GM21390 (cell line): ENCODE results near the gene TPSG1.
"Not testable (repeated sequence)": the region's sequence is repeated elsewhere in the genome, so short reads cannot be mapped to it uniquely, and the experiment has no call there.

Source experiments
- ATAC-seq: cut with Tn5 transposase; IDR thresholded peaks from one replicate; pipeline ENCODE4 v1.9.1; 2021; ENCODE audit not compliant: unreplicated experiment

Gene TPSG1

DNA sequence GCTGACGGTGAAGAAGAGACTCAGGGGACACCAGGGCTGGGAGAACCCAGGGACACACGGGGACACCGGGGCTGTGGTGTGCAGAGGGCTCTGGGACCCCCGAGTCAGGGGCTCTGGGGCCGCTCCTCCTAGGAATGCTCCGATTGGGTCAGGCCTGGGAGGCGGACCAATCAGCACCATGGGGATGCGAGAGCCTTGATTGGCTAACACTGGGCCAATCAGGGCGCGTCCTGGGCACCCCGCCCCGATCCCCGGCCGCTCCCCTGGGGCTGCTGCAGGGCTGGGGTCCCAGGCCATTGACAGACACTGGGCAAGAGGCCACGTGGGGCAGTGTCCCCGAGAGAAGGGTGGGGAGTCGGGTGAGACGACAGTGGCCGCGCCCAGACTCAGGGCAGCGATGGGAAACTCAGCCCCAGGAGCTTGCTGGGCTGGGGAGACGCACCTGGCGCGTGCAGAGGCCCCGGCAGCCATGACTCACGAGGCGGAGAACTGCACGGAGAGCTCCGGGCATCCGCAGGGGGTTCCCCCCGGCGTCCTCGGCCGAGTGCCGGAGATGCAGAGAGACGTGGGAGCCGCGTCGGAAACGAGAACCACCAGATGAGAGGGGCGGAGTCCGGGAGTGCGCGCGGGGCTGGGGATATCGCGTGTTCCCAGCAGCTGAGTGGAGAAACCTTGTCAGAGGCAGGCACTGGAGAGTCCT, 7.1 kb upstream of the TPSG1 start:
- not testable (repeated sequence) for ATAC-seq

DNA sequence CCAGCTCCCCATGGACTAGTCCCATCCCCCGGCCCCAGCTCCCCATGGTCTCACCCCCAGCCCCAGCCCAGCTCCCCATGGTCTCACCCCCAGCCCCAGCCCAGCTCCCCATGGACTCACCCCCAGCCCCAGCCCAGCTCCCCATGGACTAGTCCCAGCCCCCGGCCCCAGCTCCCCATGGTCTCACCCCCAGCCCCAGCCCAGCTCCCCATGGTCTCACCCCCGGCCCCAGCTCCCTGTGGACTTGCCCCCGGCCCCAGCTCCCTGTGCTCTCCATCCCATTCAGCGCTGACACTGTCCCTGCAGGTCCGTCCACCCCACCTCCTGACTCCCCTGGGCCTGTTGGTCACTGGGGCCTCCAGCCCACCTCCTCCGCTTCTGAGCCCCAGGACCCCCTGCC, 6.2 kb upstream of the TPSG1 start:
- ATAC-seq: not testable (repeated sequence)

DNA sequence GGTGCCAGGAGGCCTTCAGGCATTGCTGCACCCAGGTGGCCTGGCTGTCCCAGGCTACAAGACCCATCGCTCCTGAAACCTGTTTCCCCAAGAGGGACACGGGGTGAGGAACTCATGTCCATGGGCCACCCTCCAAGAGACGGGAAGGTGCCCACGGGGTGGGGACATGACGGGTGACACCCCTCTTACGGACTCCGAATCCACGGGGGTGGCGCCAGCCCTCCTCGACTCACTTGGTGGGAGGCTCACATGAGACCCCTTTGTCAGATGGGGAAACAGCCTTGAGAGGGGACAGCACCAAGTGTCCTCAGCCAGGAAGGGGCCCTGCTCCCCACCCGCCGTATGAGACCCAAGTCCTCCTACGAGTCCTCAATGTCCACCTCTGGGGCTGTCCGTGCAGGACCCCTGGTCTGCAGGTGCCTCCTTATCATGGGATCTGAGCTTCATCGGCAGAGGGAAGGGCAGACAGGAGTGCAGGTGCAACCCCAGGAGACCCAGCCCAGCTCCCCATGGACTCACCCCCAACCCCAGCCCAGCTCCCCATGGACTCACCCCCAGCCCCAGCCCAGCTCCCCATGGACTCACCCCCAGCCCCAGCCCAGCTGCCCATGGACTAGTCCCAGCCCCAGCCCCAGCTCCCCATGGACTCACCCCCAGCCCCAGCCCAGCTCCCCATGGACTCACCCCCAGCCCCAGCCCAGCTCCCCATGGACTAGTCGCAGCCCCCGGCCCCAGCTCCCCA, 5.6 kb upstream of the TPSG1 start:
- ATAC-seq: not testable (repeated sequence)

DNA sequence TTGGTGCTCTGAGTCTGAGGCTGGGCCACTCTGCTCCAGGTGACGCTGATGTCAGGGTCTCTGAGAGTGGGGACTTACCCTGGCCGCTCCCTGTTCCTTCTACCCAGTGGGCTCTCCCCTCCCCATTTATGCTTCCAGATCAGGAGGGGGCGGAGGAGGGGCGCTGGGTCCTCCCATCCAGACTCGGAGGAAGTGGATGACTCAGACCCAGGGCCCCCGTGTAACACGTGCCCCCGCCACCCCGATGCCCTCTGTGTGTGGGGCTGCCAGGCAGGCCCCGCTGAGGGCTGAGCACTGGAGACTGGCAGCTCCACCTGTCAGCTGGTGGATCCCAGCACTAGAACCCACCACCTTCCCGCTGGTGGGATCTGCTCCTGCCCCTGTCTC, 5.0 kb upstream of the TPSG1 start, which contains the start of gene TPSB2:
Gene TPSB2 (minus strand): TSS at position 101 of the 387 bp plus-strand sequence. CDS start 233 bp downstream, outside the sequence.
- not testable (repeated sequence) for ATAC-seq

DNA sequence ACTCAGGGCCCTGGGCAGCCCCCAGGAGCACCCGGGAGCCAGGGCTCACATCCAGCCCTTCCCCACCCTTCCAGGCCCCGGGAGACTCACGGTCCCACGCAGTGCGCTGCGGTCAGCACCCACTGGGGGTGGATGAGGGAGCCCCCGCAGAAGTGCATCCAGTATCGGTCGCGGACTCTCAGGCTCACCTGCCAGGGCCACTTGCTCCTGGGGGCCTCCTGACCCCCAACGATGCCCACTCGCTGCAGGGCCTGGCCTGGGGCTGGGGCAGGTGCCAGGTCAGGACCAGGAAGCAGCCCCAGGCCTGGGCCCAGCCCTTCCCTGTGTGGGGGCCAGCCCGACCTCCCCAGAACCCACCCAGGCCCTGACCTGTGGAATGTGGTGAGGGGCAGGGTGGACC, 4.4 kb upstream of the TPSG1 start:
- ATAC-seq: not testable (repeated sequence)

DNA sequence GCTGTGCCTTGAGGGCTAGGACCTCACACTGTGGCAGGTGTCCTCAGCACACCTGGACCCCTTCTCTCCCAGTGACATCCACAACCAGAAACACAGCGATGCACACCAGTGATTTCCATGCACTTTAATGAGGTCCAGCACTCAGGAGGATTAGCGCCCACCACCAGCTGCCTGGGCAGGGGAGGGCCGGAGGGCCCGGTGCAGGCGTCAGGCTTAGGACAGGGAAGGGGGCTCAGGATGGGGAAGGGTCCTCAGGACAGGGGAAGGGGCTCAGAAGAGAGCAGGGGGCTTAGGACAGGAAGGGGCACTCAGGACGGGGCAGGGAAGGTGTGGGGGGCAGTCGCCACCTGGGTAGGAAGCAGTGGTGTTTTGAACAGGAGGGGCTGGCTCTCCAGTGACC, 3.2 kb upstream of the TPSG1 start:
- not testable (repeated sequence) for ATAC-seq

DNA sequence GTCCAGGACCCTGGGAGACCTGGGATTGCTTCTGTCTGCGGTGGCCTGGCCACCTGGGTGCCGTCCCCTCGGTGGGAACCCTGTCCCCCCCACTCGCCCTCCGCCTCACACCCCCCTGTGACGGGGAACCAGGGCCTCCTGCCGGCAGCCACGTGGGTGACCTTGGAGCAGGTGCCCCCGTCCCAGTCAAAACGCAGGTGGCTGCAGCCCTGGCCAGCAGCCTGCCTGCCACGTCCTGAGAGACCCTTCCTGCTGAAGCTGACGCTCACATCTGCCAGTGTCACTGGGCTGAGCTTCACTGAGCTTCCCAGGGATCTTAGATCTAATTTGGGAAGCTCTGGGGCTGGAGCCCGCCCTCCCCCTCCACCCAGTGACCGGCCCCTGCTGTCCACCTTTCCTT, 1.6 kb upstream of the TPSG1 start:
- not testable (repeated sequence) for ATAC-seq

DNA sequence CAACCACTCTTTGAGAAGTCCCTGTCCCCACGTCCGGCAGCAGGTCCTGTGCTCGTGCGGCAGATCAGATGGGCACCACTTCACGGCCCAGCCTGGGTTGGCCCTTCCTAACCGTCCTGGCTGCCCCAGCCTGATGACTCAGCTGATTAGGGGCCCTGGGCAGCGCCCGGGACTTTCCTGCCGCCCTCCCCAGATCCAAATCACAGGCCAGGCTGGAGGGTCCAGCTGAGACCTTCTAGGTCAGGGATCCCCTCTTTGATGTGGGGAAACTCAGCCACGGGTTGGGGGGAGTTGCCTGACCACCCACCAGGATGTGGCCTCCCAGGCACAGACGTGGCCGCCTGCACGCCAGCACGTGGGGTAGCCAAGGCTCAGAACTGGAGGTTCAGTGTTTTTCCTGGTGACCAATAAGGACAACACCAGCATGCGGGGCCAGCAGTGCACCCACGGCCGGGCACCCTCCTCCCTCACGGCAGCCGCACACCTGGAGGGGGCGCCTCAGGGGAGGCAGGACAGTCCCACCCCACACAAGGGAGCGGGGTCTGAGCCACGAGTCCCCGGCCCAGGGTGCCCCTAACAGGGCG, 752 bp upstream of the TPSG1 start:
- not testable (repeated sequence) for ATAC-seq

DNA sequence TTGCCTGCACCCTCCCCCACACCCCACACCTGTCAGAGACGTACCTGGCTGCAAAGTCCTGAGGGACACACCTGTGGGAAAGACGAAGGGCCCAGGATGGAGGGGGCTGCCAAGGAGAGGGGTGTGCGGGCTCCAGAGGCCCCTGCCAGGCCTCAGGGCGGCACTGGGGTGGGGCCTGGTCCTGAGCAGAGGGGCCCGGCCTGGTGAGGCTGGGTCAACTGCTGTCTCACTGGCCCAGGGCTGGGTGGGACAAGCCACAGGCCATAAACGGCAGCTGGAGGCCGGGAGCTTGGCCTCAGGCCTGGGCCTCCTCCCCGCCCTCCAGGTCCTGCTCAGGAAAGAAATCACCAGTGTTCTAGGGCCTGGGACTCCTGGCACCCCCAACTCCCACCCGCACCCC, 510 bp downstream of the TPSG1 start:
- ATAC-seq: no peak

DNA sequence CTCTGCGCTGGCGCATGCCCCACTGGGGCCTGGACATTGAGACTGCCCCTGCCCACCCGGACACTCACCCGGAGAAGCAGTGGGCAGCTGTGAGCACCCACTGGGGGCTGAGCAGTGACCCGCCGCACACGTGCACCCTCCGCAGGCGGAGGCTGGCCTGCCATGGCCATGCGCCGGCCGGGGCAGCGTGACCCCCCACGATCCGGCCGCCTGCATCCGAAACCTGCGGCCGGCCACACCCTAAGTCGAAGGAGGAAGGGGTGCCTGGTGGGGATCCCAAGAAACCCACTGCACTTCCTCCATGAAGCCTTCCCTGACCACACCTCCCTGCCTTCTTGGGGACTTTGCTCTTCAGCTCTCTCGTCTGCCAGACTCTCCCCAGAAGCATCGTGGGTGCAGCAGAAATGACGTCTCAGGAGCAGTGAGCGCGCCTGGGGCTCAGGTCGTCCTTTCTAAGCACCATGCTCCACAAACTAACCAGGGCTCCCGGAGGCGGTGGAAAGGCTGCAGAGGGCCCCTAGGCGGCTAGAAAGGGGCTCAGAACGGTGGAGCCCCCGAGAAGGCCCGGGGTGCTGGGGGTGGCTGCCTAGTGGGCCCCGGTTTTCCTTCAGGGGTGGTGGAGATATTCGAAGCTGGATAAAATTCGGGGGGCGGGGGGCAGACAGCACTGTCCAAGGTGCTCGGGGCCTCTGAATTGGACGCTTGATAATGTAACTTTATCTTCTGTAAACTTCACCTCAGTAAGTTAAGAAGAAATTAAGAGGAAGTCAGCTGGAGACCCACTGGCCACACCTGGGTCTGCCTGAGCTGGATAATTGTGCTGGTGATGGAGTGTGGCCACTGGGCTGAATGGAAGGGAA, 1.5 kb downstream of the TPSG1 start:
- no peak for ATAC-seq

DNA sequence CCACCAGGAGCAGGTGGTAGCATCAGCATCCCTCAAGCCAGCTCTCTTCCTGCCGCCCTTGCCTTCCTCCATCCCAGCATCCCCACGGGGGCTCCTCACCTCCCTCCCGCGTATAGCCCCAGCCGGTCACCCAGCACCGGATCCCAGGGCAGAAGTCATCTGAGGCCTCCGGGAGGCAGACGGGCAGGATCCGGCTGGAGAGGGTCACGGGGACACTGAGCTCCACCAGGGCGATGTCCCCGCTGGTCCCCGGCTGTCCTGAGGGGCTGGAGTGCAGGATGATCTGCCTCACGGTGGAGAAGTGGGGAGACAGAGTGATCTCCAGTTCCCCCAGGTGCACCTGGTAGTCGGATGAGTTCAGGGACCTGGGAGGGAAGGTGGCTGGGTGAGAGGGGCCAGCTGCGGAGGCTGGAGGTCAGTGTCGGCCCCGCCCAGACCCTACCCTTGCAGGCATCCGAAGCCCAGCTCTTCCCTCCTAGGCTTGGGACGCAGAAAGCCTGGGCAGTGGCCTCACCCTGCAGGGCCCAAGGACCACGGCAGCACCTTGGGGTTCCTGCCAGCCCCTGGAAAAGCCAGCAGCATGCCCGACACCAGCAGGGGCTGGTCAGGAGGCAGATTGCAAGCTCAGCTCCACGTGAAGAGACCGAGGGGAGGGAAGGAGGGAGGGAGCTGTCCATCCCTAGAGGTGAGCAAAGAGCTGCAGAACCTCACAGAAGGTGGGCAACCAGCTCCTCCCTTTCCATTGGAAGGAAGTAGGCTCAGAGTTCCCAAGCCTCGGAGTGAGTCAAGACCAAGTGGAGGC, 2.3 kb downstream of the TPSG1 start:
- ATAC-seq: no peak

DNA sequence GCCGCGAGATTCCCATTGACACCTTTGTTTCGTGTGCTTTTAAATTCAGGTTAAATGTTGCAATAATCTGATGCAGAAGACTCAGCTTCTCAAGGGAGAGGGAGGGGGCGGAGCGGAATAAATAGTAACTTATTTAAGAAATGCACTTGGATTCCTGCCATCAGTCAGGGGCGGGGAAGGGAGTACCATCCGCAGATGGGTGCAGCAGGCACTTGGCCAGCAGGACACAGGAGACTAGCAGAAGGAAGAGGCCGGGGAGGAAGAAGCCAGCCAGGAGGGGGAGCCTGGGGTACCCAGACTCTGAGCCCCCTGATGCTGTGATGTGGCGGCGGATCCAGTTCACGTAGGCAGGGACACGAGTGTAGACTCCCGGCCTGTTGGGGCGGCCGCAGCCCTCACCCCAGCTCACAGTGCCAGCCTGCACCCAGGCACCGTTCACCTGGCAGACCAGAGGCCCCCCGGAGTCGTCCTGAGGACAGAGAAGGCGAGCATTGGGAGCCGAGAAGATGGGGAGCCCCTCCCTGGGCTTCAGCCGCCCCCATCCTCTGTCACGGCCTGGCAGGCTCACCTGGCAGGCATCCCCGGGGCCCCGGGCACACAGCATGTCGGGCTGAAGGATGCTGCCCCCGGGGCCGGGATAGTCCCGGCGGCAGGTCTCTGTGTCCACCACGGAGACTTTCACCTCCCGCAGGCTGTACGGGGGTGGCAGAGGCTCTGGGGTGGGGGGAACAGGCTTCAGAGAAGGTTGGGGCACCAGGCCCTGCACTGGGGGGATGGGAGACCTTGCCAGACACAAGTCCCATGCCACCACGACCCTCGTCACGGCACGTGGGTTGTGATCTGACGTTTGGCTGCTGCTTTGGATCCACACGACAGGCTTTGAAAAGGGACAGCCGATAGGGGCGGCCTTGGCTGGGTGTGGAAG, 3.2 kb downstream of the TPSG1 start:
- ATAC-seq: no peak

DNA sequence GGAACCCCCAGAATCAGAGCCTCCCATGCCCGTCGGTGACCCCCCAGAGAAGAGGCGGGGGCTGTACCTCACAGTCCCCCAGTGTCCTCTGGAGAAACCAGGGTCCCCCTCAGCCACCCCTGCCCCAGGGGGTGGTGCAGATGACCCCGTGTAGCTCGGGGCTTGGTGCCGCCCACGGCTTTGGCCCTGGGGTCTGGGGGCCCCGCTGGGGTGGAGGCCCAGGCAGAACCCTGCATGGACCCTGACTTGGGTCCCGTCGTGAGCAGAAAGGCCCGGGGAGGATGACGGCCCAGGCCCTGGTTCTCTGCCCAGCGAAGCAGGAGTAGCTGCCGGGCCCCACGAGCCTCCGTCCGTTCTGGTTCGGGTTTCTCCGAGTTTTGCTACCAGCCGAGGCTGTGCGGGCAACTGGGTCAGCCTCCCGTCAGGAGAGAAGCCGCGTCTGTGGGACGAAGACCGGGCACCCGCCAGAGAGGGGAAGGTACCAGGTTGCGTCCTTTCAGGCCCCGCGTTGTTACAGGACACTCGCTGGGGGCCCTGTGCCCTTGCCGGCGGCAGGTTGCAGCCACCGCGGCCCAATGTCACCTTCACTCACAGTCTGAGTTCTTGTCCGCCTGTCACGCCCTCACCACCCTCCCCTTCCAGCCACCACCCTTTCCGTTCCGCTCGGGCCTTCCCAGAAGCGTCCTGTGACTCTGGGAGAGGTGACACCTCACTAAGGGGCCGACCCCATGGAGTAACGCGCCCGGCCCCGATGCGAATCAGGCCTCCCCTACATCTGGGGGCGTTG, 4.0 kb downstream of the TPSG1 start:
- no peak for ATAC-seq

DNA sequence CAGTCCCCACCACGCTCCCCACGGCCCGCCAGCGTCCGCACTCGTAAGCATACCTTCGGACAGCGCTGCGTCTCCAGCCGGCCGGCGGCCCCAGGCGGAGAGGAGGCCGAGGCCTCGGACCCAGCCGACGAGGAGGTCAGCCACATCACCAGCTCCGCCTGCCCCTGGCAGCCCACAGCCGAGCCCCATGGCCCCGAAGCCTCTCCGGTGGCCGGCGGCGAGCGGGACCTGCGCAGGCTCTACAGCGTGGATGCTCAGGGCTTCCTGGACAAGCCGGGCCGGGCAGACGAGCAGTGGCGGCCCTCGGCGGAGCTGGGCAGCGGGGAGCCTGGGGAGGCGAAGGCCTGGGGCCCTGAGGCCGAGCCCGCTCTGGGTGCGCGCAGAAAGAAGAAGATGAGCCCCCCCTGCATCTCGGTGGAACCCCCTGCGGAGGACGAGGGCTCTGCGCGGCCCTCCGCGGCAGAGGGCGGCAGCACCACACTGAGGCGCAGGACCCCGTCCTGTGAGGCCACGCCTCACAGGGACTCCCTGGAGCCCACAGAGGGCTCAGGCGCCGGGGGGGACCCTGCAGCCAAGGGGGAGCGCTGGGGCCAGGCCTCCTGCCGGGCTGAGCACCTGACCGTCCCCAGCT, 4.9 kb downstream of the TPSG1 start:
- ATAC-seq: no peak

DNA sequence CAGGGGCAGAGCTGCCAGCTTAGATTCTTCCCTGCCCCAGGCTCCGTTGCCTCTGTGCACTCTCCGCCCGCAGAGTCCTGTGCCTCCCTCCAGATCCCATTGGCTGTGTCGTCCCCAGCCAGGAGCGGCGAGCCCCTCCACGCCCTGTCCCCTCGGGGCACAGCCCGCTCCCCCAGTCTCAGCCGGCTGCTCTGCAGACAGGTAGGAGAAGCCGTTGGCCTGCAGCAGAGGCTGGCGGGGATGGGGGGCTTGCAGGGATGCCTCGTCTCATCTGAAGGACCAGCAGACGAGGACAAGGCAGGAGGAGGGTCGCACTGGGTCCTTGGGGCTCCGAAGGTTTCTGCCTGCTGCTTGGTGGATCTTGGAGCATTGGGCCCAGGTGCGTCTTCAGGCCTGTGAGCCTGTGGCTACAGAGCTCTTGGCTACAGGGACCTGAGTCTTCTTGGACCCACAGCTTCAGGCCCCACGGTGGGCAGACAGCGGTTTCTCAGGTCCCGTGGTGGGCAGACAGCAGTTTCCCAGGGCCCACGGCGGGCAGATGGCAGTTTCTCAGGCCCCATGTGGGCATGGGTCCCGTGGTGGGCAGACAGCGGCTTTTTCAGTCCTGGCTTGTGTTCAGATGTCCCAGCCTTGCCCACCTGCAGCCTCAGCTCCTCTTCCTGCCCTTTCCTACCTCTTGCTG, 6.0 kb downstream of the TPSG1 start:
- ATAC-seq: no peak

DNA sequence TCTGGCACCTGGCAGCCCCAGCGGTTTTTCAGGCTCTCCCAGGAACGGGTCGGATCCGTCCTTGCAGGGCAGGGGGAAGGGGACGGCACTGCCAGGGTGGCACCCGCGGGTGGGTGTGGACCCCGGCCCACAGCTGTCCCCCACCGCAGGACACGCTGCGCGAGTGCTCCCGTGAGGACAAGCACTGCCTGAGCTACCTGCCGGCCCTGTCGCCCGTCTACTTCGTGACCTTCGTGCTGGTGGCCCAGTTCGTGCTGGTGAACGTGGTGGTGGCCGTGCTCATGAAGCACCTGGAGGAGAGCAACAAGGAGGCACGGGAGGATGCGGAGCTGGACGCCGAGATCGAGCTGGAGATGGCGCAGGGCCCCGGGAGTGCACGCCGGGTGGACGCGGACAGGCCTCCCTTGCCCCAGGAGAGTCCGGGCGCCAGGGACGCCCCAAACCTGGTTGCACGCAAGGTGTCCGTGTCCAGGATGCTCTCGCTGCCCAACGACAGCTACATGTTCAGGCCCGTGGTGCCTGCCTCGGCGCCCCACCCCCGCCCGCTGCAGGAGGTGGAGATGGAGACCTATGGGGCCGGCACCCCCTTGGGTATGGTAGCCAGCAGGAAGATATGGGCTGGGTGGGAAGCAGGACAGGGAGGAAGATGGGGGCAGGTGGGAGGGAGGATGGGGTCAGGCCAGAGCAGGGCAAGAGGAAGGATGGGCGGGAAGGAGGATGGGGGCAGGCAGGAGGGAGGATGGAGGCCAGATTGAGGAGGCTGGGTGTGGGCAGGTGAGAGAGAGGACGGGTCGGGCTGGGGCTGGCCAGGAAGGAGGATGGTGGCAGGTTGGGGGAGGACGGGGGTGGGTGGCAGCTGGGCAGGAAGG, 6.8 kb downstream of the TPSG1 start:
- ATAC-seq: no peak

DNA sequence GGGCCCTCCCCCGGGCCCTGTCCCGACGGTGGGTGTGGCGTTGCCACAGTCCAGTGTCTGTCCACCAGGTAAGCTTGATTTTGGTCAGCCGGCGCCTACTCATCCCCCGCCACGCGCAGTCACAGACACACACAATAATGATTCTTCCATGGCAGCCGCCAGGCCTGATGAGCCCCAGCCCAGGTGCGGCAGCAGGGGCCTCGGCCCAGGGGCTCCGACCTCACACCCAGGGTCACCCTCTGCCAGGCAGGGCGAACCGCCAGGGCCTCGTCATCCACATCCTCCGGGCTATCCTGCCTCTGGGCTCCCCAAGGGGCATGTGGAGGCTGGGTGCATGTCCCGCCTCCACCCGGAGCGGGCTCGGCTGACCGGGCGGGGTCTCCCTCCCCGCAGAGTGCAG, 7.5 kb downstream of the TPSG1 start:
- ATAC-seq: no peak
